ENCODE measurements around the gene SLC33A1. TPM values are rescaled to one million over a fixed set of nuclear protein-coding genes. Genes with fewer than 3 reads are reported as not detected.

SLC33A1 gene
- total RNA-seq, 1 experiment from 2014 or later: 45.4 TPM

DNA sequence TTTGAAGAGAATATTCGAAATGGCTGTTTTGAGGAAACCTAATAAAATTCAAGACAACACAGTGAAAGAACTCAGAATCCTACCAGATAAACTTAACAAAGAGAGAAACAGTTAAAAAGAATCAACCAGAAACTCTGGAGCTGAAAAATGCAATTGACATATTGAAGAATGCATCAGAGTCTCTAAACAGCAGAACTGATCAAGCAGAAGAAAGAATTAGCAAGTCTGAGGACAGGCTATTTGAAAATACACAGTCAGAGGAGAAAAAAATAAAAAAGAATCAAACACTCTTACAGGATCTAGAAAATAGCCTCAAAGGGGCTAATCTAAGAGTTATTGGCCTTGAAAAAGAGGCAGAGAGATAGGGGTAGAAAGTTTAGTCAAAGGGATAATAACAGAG, 61.7 kb downstream of the SLC33A1 start:
- no peak for DNase-seq (ENCODE audit: low read depth)

GRCh38 chr3:155791190-155791589, 63.0 kb downstream of the SLC33A1 start:
- DNase-seq (ENCODE audit: low read depth): peak; percentile 19

GRCh38 chr3:155790272-155790925, 63.8 kb downstream of the SLC33A1 start:
- DNase-seq (ENCODE audit: low read depth): no peak

- no peak for DNase-seq (ENCODE audit: low read depth)
Observed at GRCh38 chr3:155785662-155786295, 68.4 kb downstream of the SLC33A1 start.

DNA sequence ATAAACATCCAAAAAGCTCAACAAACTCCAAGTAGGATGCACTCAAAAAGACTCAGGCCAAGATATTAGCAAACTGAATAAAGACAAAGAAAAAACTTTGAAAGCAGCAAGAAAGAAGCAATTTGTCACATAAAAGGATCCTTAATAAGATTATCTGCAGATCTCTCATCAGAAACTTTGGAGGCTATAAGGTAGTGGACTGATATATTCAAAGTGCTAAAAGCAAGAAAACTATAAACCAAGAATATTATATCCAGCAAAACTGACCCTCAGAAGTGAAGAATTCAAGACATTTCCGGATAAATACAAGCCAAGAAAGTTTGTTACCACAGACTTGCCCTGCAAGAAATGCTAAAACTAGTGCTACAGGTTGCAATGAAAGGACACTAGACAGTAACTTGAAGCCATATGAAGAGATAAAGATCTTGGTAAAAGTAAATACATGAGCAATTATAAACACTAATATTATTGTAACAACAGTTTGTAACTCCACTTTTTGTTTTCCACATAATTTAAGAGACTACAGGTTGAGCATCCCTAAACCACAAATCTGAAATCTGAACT, 71.8 kb downstream of the SLC33A1 start:
- DNase-seq (ENCODE audit: low read depth): no peak

DNA sequence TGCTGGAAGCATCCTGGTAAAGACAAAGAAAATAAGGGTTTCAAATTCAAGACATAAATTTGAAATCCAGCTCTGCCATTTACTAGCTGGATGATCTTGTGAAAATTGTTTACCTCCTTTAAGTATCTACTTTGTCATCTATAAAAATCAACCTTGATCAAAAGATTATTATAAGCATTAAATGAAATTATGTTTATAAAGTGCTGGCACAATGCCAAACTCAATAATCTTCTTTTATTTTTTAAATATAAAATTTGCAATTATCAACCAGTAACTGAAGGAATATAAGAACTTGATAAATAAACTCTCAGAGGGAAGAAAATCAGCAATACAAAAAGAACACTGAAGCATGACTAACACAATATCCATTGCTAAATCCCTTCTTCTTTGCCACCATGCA, 73.9 kb downstream of the SLC33A1 start:
- DNase-seq (ENCODE audit: low read depth): no peak

- no peak for DNase-seq (ENCODE audit: low read depth)
Observed at GRCh38 chr3:155778462-155778861, 75.8 kb downstream of the SLC33A1 start.

DNA sequence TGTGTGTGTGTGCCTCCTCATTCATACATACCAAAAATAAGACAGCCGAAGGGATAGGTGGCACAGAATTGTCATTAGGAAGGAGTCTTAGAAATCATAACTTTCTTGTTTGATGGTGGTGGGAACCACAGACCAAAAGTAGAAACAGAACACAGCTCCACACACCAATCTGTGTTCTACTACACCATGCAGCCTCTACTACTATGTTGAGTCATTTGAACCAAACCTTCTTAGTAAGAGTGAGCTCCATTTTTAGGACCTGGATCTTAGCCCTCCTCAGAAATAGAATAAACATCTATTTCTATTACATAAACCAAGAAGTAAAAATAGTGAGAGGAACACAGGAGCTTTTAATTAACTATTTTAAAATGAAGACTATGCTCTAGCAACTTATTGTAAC, 81.4 kb downstream of the SLC33A1 start:
- no peak for DNase-seq (ENCODE audit: low read depth)

GRCh38 chr3:155771126-155771525, 83.1 kb downstream of the SLC33A1 start:
- DNase-seq (ENCODE audit: low read depth): no peak

Other genes starting within 250 kb of the SLC33A1 start
- 0.20 and 0.60 TPM in 2 replicates for gene PLCH1, start 109.4 kb downstream of the SLC33A1 start, total RNA-seq (2014; rRNA removed; shearing (Covaris generic))
- gene C3orf33, start 48.1 kb downstream of the SLC33A1 start, total RNA-seq (2014; rRNA removed; shearing (Covaris generic)): 0.68 and 1.3 TPM in 2 replicates
- gene GMPS, start 16.2 kb upstream of the SLC33A1 start, total RNA-seq (2014; rRNA removed; shearing (Covaris generic)): 58.1 and 89.0 TPM in 2 replicates

Measured in RPMI7951 (cell line).